GM12801 (cell line): ENCODE measurements around the gene SLC2A2.

Experiments used
- TF ChIP-seq, protein P1 (sequence below): IDR thresholded peaks from one replicate; pipeline ENCODE4 v1.5.1; 2011; ENCODE audit warnings: control low read depth; ENCODE audit not compliant: insufficient read length; ENCODE audit errors: extremely low read depth

The SLC2A2 gene

GRCh38 chr3:171011109-171011872, 15.2 kb downstream of the SLC2A2 start:
- TF ChIP-seq, protein P1, sequence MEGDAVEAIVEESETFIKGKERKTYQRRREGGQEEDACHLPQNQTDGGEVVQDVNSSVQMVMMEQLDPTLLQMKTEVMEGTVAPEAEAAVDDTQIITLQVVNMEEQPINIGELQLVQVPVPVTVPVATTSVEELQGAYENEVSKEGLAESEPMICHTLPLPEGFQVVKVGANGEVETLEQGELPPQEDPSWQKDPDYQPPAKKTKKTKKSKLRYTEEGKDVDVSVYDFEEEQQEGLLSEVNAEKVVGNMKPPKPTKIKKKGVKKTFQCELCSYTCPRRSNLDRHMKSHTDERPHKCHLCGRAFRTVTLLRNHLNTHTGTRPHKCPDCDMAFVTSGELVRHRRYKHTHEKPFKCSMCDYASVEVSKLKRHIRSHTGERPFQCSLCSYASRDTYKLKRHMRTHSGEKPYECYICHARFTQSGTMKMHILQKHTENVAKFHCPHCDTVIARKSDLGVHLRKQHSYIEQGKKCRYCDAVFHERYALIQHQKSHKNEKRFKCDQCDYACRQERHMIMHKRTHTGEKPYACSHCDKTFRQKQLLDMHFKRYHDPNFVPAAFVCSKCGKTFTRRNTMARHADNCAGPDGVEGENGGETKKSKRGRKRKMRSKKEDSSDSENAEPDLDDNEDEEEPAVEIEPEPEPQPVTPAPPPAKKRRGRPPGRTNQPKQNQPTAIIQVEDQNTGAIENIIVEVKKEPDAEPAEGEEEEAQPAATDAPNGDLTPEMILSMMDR: no peak

DNA sequence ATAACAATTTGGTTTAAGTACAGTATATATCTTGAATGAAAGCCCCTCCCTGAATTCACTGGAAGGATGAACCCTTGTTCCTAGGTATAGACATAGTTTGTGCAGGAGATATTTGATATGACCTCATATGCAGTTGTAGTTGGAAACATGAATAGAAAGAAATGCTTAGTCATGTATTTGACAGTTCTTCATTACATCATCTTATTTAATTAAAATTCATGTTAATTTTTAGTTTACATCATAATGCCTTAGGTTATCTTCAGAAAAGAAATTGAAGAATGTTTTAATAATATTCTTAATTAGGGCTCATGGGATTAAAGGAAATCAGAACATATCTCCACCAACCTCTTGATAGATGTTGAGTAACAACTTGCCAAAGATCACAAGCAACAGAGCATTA, 19.2 kb downstream of the SLC2A2 start:
- TF ChIP-seq, protein P1: no peak

DNA sequence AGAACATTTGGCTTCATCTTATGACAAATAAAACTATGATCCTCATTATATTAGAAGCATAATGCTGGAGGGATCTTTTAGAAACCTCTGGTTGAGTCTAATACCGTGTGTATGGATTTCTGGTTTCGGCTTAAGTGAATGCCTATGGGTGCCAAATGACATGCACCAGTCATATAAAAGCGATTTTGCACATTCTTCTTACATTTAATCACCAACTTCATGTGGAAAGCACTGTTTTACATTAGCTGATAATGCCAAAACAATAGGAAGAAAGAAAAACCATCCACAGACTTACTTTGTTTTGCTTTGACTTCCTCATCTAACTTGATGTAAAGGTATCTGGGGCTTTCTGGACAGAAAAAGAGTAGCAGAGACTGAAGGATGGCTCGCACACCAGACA, 20.9 kb downstream of the SLC2A2 start:
- TF ChIP-seq, protein P1: no peak

DNA sequence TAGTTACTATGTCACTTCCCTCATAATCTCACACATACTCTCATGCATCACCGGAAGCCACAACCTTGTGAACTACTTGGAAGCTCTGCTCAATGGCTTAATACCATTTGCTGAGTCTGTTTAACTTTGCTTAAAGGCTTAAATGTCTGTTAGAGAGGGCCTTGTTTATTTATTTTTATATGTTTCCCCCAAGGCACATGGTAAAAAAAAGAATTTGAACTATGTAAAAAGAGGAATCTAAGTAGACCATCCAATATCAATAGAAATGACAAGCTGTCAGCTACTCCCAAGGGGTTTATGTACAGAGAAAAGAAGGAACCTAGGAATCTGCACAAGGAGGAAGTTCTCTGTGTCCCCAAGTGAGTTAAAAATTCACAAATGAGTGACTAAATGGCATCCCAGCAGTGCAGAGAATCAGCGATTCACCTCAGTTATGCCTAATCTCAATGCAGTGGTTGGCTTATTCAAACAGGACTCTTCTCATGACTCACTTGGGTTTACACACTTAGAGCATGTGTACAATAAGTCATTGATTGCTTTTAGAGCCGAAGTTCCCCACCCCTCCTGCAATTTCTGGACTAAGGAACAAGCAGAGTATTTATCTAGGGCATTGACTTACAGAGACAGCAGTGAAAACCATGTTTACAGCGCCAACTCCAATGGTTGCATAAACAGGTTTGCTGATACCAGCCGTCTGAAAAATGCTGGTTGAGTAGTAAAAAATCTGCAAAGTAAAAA, 24.4 kb downstream of the SLC2A2 start:
- TF ChIP-seq, protein P1: no peak

GRCh38 chr3:171001250-171001893, 25.1 kb downstream of the SLC2A2 start:
- TF ChIP-seq, protein P1: no peak

GRCh38 chr3:171000281-171000680, 26.2 kb downstream of the SLC2A2 start:
- TF ChIP-seq, protein P1: no peak

GRCh38 chr3:170999737-171000242, 26.7 kb downstream of the SLC2A2 start:
- TF ChIP-seq, protein P1: no peak
